Endothelial cell (in vitro differentiated cells): ENCODE results near the gene TRIM32. TPM values are rescaled to one million over a fixed set of nuclear protein-coding genes. Genes with fewer than 3 reads are reported as not detected.

Experiments used
- DNase-seq: peaks from one replicate; pipeline ENCODE4 v3.0.0; 2021; ENCODE audit warnings: low spot score
- H3K27ac Mint-ChIP-seq: one replicate; pipeline ENCODE4 v1.8.0; 2021; ENCODE audit warnings: mixed read lengths, inconsistent platforms; ENCODE audit not compliant: unreplicated experiment
- H3K27me3 Mint-ChIP-seq: one replicate; pipeline ENCODE4 v1.8.0; 2021; ENCODE audit warnings: mild to moderate bottlenecking, moderate library complexity, mixed read lengths, inconsistent platforms; ENCODE audit not compliant: unreplicated experiment
- H3K36me3 Mint-ChIP-seq: one replicate; pipeline ENCODE4 v1.8.0; 2021; ENCODE audit warnings: mild to moderate bottlenecking, low read depth, mixed read lengths, inconsistent platforms; ENCODE audit not compliant: unreplicated experiment
- H3K4me1 Mint-ChIP-seq: one replicate; pipeline ENCODE4 v1.8.0; 2021; ENCODE audit warnings: mild to moderate bottlenecking, mixed read lengths, inconsistent platforms; ENCODE audit not compliant: unreplicated experiment
- H3K4me3 Mint-ChIP-seq: one replicate; pipeline ENCODE4 v1.8.0; 2021; ENCODE audit warnings: mild to moderate bottlenecking, mixed read lengths, inconsistent platforms; ENCODE audit not compliant: unreplicated experiment
- H3K9me3 Mint-ChIP-seq: one replicate; pipeline ENCODE4 v1.8.0; 2021; ENCODE audit warnings: mixed read lengths, inconsistent platforms; ENCODE audit not compliant: unreplicated experiment
- CTCF ChIP-seq: fragments of 200-600 bp; sonication (generic); IDR thresholded peaks from one replicate; pipeline ENCODE4 v1.5.0; 2021; ENCODE audit warnings: antibody characterized with exemption; ENCODE audit not compliant: unreplicated experiment
- total RNA-seq: library from RNA; stranded (reverse); fragmentation: NEBNext Ultra II Directional; extraction: Animal tissue kit (Norgen Biotek cat#: 25700); gene quantifications from one replicate; pipeline ENCODE4 v1.2.1, GENCODE V29; 2021; ENCODE audit not compliant: unreplicated experiment

Gene TRIM32
- total RNA-seq, 1 donor from 2014 or later, result 24.7 TPM

- Mint-ChIP-seq H3K27ac (no peak overlapping the region), H3K4me1 (peaks cover 14% of the 10 kb centered on the region)
Measured at GRCh38 chr9:116692616-116693015, 5.5 kb downstream of the TRIM32 start.

GRCh38 chr9:116693233-116693731 is 6.2 kb downstream of the TRIM32 start:
- H3K27ac Mint-ChIP-seq, result no peak overlapping the region
- no peak for DNase-seq
- H3K9me3 Mint-ChIP-seq, result no peaks in the 10 kb centered on the region
- no peaks in the 10 kb centered on the region for H3K27me3 Mint-ChIP-seq
- TF ChIP-seq CTCF, result no peak
- H3K36me3 Mint-ChIP-seq, result peaks cover 5% of the 10 kb centered on the region
- H3K4me3 Mint-ChIP-seq, result no peak overlapping the region
- H3K4me1 Mint-ChIP-seq, result peaks cover 8% of the 10 kb centered on the region

More at GRCh38 chr9:116692616-116693015, 5.5 kb downstream of the TRIM32 start:
- no peak for DNase-seq
- H3K27me3 Mint-ChIP-seq, result peaks cover 6% of the 10 kb centered on the region
- no peak for TF ChIP-seq CTCF
- no peak overlapping the region for H3K4me3 Mint-ChIP-seq
- no peaks in the 10 kb centered on the region for H3K36me3 Mint-ChIP-seq
- H3K9me3 Mint-ChIP-seq, result no peaks in the 10 kb centered on the region

- no peak overlapping the region for H3K4me3 Mint-ChIP-seq
- H3K9me3 Mint-ChIP-seq, result no peaks in the 10 kb centered on the region
- H3K27ac Mint-ChIP-seq, result no peak overlapping the region
- no peak for DNase-seq
- no peak for TF ChIP-seq CTCF
- H3K27me3 Mint-ChIP-seq, result peaks cover 2% of the 10 kb centered on the region
- H3K4me1 Mint-ChIP-seq, result no peaks in the 10 kb centered on the region
- H3K36me3 Mint-ChIP-seq, result peaks cover 17% of the 10 kb centered on the region
Measured at GRCh38 chr9:116694785-116695291, 7.7 kb downstream of the TRIM32 start.

- H3K9me3 Mint-ChIP-seq, result no peaks in the 10 kb centered on the region
- no peak for TF ChIP-seq CTCF
- DNase-seq, result no peak
- no peaks in the 10 kb centered on the region for H3K4me1 Mint-ChIP-seq
- H3K27ac Mint-ChIP-seq, result no peak overlapping the region
- no peak overlapping the region for H3K4me3 Mint-ChIP-seq
- peaks cover 21% of the 10 kb centered on the region for H3K36me3 Mint-ChIP-seq
- H3K27me3 Mint-ChIP-seq, result peaks cover 2% of the 10 kb centered on the region
Measured at GRCh38 chr9:116695438-116695837, 8.3 kb downstream of the TRIM32 start.

GRCh38 chr9:116697362-116697761 is 10.3 kb downstream of the TRIM32 start:
- no peak overlapping the region for H3K27ac Mint-ChIP-seq

More at GRCh38 chr9:116697362-116697761, 10.3 kb downstream of the TRIM32 start:
- Mint-ChIP-seq H3K36me3 (peaks cover 21% of the 10 kb centered on the region), H3K9me3 (no peaks in the 10 kb centered on the region), H3K4me3 (no peak overlapping the region), H3K27me3 (peaks cover 2% of the 10 kb centered on the region), H3K4me1 (no peaks in the 10 kb centered on the region)
- DNase-seq, result no peak
- TF ChIP-seq CTCF, result no peak
